Kidney epithelial cell (primary cell): ENCODE results near the gene JAKMIP2. TPM values are rescaled to one million over a fixed set of nuclear protein-coding genes. Genes with fewer than 3 reads are reported as not detected.
A peak's percentile ranks its signal among the peaks of the same experiment; 100 is the strongest.

Source experiments
- DNase-seq: peaks from one replicate; pipeline ENCODE4 v3.0.0-alpha.2; 2010; ENCODE audit warnings: low read depth
- H3K27me3 ChIP-seq: 2 replicates; pipeline ENCODE4 v1.6.0; 2011; ENCODE audit warnings: low read length; ENCODE audit not compliant: control insufficient read depth, insufficient read depth
- H3K36me3 ChIP-seq: 2 replicates; pipeline ENCODE4 v1.5.1; 2011; ENCODE audit warnings: low read length; ENCODE audit not compliant: control insufficient read depth, insufficient read depth
- H3K4me3 ChIP-seq: 2 replicates; pipeline ENCODE4 v1.5.1; 2011; ENCODE audit warnings: low read depth, mild to moderate bottlenecking, control low read depth, low read length
- total RNA-seq: library from RNA; depleted of rRNA; stranded (reverse); fragments of >200 nt; gene quantifications from 2 replicates; pipeline ENCODE4 v1.2.3, GENCODE V29; 2015
- TF ChIP-seq, protein P1 (sequence below): IDR thresholded peaks from 2 replicates; pipeline ENCODE4 v1.5.1; 2011; ENCODE audit warnings: mild to moderate bottlenecking, moderate library complexity, low read length, control low read depth, inconsistent platforms; ENCODE audit not compliant: insufficient read depth, poor library complexity, severe bottlenecking

Gene JAKMIP2
- total RNA-seq, 1 donor from 2014 or later, result 0.42 TPM

- Histone ChIP-seq H3K4me3 (no peak overlapping the region), H3K27me3 (no peaks in the 10 kb centered on the region), H3K36me3 (no peaks in the 10 kb centered on the region)
- DNase-seq, result no peak
- TF ChIP-seq, protein P1, sequence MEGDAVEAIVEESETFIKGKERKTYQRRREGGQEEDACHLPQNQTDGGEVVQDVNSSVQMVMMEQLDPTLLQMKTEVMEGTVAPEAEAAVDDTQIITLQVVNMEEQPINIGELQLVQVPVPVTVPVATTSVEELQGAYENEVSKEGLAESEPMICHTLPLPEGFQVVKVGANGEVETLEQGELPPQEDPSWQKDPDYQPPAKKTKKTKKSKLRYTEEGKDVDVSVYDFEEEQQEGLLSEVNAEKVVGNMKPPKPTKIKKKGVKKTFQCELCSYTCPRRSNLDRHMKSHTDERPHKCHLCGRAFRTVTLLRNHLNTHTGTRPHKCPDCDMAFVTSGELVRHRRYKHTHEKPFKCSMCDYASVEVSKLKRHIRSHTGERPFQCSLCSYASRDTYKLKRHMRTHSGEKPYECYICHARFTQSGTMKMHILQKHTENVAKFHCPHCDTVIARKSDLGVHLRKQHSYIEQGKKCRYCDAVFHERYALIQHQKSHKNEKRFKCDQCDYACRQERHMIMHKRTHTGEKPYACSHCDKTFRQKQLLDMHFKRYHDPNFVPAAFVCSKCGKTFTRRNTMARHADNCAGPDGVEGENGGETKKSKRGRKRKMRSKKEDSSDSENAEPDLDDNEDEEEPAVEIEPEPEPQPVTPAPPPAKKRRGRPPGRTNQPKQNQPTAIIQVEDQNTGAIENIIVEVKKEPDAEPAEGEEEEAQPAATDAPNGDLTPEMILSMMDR, result no peak
Observed at GRCh38 chr5:147564124-147564486, 218.4 kb downstream of the JAKMIP2 start.

DNA sequence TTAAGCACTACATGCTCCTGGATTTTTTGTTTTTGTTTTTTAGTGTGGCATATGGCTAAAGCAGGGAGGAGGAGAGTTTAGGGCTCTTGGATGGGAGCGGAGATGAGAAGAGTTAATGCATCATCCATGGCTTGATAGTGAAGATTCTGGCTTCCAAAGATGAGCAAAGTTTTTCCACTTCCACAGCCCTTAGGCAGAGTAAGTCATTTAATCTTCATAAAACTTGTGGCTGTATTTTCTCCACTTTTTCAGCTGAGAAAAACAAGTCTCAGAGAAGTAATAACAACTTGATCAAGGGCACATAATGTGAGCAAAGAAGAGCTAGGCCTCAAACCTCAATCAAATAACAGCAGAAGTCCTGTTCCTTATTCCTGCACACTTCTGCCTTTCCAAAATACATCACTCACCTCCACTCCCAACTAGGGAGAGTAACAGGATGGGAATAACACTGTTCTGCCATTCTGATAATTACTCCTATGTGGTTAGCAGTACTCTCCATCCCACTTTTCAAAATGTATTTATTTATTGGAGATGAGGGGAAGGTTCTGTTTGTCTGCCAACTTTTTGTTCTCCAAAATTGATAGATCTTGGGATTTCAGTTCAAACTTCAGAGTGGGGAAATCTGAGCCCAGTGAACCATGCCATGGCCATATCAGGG is 218.9 kb downstream of the JAKMIP2 start:
- DNase-seq, result no peak
- Histone ChIP-seq H3K4me3 (no peak overlapping the region), H3K36me3 (no peaks in the 10 kb centered on the region), H3K27me3 (no peaks in the 10 kb centered on the region)
- TF ChIP-seq, protein P1, result no peak

DNA sequence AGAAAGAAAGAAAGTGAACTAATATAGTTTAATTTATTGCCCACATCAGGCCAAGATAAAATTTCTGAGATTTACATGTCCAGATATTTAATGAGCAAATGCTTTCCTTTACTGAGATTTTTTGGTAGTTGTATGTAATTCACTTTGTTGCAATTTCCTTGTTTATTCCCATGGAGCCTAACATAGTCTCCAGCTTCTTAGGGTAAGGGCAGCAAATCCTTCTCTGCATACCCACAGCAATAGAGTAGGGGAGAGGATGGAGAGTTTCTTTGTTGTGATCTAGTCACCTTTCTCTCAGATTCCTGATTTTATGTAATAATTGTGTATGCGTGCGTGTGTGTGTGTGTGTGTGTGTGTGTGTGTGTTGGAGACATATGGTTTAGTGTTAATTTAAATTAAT is 221.1 kb downstream of the JAKMIP2 start:
- no peak overlapping the region for H3K4me3 ChIP-seq
- H3K27me3 ChIP-seq, result no peaks in the 10 kb centered on the region
- TF ChIP-seq, protein P1, result no peak
- H3K36me3 ChIP-seq, result no peaks in the 10 kb centered on the region
- DNase-seq, result no peak

GRCh38 chr5:147560718-147561331 is 221.7 kb downstream of the JAKMIP2 start:
- H3K36me3 ChIP-seq, result no peaks in the 10 kb centered on the region
- no peak overlapping the region for H3K4me3 ChIP-seq
- TF ChIP-seq, protein P1, result no peak
- H3K27me3 ChIP-seq, result no peaks in the 10 kb centered on the region
- DNase-seq, result no peak

DNA sequence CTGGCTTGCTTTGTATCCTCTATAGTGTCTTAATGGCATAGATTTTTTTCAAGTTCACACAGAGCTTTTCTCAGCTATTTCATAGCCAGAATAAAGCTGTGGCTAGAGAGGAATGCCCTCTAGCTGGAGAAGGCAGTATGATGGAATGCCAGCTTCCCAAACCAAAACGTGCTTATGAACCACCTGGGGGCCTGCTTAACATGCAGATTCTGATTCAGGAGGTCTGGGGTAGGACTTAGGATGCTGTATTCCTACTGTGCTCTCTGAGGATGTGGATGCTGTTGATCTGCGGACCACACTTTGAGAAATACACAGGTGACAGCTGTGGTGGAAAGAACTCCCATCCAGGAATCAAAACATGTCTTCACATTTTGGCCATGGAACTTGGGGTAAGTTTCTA is 222.8 kb downstream of the JAKMIP2 start:
- Histone ChIP-seq H3K27me3 (no peaks in the 10 kb centered on the region), H3K4me3 (no peak overlapping the region), H3K36me3 (no peaks in the 10 kb centered on the region)
- DNase-seq, result no peak
- TF ChIP-seq, protein P1, result peak; percentile 35

- Histone ChIP-seq H3K36me3 (no peaks in the 10 kb centered on the region), H3K4me3 (no peak overlapping the region), H3K27me3 (no peaks in the 10 kb centered on the region)
- DNase-seq, result no peak
- TF ChIP-seq, protein P1, result peak; percentile 78
Observed at GRCh38 chr5:147558826-147559225, 223.7 kb downstream of the JAKMIP2 start.
